ENCODE results near the gene PRR20G.

Gene PRR20G

DNA sequence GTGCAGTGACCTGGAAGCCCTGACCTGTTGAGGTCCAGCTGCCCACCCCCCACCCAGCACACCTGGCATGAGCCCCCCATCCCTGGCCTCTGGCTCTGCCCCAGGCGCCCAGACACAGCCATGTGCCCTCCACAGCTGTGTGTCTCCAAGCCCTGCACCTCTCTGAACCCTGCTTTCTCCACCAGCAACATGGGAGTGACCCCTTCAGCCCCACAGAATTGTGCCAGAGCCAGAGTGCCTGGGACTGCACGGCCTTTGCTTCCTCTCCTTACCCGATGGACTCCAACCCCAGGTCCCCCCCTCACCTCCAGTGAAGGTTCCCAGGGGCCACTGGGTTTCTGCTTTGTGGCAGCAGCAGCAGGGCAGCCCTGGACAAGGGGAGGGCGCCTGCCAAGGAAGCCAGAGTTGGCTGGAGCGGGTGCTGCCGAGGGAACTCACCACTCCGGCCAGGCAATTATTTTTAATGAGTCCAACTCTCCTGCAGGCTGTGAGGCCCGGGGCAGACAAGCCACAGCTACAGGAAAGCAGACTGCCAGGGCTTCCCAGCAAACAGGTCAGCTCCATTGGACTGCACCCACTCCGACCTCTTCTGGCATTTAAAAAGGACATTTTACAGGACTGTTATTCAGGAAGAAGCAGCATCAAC, 24.1 kb downstream of the PRR20G start:
- no peak for DNase-seq (ENCODE audit: low spot score)

DNA sequence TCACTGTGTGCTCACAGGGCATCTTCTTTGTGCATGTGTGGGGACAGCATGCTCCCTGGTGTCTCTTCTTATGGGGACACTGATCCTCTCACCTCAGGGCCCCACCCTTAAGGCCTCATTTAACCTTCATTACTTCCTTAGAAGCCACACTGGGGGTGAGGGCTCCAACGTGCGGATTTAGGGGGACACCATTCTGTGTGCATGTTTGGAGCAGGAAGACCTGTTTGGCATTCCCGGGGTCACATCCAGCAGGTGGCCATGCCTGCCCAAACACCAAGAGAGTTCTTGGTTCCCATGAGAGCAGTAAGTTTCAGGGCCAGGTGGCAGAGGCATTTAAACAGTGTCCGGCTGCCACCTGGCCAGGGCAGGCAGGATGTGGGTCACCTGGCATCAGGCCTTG, 24.8 kb downstream of the PRR20G start:
- no peak for DNase-seq (ENCODE audit: low spot score)

DNA sequence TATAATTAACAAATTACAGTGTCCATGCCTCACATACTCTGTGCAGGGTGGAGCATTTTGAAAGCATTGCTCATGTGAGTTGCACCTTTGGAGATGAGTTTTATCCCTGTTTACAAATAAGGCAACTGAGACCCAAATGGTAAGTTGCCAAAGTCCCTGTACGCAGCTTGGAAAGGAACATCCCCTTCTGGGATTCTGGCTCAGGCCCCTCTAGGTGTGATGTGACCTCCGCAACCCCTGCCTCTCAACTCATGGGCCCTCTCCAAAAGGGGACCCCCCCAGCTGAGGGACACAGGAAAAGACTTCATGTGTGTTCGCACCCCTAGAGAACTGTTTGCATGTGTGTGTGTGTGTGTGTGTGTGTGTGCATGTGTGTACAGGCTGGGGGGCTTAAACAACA, 25.3 kb downstream of the PRR20G start:
- no peak for DNase-seq (ENCODE audit: low spot score)

DNA sequence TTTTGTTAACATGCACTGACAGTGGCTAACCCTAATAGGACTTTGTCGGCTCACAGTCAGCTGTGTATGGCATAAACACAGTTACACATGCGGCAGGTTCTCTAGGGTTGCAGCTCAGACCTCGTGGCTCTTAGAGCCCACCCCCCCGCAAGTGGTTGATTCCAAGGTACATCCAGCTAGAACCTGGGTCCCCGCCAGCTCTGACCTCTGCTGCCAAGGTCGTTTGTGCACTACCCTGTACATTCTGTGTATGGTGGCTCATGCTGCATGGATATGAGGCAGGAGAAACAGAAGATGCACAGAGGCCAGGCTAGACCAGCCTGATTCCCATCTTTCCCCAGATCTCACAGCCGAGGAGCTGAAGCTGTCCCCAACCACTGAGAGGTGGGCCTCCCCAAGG, 25.9 kb downstream of the PRR20G start:
- DNase-seq (ENCODE audit: low spot score) = no peak

- DNase-seq (ENCODE audit: low spot score) = no peak
Observed at GRCh38 chr3:127260826-127261555, 26.9 kb downstream of the PRR20G start.

GRCh38 chr3:127260416-127260815, 27.4 kb downstream of the PRR20G start:
- no peak for DNase-seq (ENCODE audit: low spot score)

GRCh38 chr3:127259882-127260281, 28.0 kb downstream of the PRR20G start:
- DNase-seq (ENCODE audit: low spot score) = no peak

DNA sequence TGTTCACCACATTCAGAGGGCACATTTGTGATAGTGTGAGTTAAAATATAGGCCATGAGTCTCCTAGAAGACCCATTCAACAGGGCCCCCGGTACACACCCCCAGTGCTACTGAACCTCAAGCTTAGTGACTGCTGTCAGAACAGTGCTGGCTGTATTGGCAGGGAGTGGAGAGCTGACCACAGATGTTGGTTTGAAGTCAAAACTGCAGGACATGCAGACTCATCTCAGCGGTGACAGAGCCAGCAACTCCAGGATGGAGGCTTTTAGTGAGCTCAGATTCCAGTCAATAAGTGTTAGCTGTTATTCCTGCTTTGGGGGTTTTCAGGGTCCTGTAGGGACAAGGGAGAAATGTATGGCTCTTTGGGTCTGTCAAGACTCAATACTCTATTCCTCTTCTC, 29.1 kb downstream of the PRR20G start:
- DNase-seq (ENCODE audit: low spot score) = no peak

GRCh38 chr3:127257351-127257750, 30.5 kb downstream of the PRR20G start:
- DNase-seq (ENCODE audit: low spot score) = no peak

GRCh38 chr3:127256733-127257271, 31.0 kb downstream of the PRR20G start:
- DNase-seq (ENCODE audit: low spot score) = no peak

DNA sequence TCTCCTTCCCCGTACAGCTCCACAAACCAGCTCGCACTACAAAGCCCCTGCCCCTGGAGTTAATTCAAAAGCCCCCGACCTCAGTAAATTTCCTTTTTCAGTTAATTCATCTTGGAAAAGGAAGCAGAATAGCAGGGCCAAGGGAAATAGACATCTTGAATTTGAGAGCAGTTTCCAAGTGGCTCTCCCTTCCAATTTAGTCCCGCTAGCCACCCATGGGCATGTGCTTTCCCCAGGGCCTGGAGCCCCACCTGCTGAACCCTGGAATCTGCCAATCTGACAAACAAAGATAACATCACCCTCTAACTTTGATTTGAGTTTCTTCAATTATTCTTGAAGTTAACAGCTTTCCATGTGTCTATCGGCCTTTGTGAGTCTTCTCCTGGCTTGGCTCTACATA, 31.7 kb downstream of the PRR20G start:
- DNase-seq (ENCODE audit: low spot score) = no peak

DNA sequence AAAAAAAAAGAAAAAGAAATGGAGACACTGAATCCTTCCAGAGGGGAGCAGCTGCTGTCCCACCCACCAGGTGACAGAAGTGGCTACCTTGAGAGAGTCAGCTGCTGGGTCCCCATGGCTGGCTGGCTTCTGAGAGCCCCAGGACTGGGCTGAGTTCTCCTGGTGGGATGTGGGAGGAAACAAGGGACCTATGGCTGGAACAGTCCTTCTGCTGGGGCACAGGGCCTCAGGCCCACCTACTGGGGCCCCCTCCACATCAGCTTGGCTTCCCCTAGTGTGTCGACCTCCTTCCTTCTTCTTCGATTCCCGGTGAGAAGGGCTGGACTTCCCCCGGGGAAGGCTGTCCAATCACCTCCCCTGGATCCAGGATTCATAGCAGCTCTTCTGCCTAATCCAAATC, 32.3 kb downstream of the PRR20G start:
- DNase-seq (ENCODE audit: low spot score) = no peak

DNA sequence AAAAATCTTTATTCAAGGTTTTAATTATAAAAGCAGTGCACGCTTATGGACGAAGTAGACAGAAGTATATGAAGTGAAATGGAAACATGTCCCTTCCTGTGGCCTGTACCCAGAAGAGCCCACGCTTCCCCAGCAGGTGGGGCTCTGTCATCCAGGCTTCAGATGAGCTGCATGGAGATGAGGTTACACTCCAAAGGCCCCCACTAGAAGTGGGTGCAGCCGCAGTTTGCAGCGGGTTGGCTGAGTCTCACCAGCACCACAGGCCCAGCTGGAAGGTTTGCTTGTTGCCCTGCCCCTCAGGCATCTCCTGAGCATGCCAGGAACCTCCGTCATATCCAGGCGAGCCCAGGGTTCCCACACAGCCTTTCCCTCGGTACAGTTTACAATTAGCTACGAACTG, 33.1 kb downstream of the PRR20G start:
- DNase-seq (ENCODE audit: low spot score) = no peak

DNA sequence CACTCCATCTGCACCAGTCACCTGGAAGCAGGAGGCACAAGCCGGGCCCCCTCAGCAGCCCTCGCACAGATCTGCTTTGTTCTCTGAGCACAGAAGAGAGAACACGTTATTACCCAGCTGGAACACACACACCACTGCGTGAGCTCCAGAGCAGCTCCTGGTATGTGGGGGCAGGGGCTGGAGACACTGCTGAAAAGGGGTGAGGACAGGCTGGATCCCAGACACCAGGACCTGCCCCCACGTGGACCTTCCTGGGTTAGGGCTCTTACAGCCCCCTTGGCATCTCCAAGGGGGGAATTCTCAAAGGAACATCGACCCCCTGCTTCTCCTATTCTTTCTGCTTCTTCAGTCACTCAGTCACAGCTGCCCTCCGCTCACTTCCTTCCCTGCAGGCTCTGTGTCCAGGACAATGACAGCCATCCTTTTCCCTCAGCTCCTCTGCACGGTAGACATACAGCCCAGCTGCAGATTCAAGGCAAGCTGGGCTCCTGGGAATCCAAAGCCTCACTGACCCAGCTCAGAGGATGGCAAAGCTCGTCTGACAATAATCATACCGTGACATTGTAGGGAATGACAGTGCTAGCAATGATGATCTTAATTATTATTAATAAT, 33.7 kb downstream of the PRR20G start:
- DNase-seq (ENCODE audit: low spot score) = no peak

DNA sequence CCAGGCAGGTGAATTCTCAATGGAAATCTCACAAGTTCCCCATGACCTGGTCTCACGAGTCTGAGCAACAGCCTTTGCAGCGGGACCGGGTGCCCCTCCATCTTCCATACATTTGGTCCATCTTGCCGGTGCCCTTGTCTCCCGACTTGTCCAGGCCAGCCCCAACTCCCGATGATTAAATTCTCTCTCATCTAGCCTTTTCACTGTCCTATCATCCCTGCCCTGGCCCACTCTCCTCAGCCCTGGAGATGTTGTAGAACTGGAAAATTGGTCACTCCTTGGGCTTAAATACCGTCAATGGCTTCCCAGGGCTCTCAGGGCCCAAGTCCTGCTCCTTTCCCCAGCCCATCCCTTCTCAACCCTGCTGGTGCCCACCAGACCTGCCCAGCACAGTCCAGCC, 34.4 kb downstream of the PRR20G start:
- DNase-seq (ENCODE audit: low spot score) = no peak

DNA sequence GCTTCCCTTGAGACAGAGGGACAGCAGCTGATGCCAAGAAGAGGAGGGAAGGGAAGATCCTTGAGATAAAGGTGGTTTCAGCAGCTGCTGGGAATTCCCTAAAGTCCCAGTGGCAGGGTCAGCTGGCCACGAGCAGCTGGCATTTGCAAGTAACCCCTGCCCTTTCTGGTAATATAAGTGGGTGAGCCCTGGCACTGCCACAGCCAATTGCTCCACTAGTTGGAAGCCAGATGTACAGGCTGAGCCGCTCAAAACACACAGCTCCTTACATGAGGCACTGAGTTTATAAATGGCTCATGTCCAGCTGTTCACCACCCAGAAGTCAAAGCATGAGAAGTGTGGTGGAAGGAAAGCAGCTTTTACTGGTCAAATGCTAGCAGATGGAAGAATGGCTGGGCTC, 35.4 kb downstream of the PRR20G start:
- no peak for DNase-seq (ENCODE audit: low spot score)

DNA sequence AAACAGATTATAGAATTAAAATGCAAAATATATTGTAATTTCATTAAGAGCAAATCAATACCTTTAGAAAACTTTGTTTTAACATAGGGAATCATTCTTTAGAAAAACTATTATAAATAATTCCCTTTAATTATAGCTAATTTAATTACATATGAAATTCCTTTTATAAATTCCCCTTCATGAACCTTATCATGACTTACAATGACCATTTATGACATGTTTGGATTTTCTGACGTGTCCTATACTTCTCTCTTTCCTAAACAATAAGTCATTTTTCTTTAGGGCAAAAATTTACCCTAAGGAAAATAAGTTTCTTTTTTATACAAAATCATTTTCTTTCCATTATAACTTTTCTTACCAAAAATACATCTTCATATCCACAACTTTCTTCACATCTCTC, 37.8 kb downstream of the PRR20G start:
- DNase-seq (ENCODE audit: low spot score) = no peak

GRCh38 chr3:127247292-127247691, 40.6 kb downstream of the PRR20G start:
- DNase-seq (ENCODE audit: low spot score) = no peak

- no peak for DNase-seq (ENCODE audit: low spot score)
Observed at GRCh38 chr3:127238602-127239001, 49.2 kb downstream of the PRR20G start.

GRCh38 chr3:127237835-127238234, 50.0 kb downstream of the PRR20G start:
- DNase-seq (ENCODE audit: low spot score) = no peak

DNA sequence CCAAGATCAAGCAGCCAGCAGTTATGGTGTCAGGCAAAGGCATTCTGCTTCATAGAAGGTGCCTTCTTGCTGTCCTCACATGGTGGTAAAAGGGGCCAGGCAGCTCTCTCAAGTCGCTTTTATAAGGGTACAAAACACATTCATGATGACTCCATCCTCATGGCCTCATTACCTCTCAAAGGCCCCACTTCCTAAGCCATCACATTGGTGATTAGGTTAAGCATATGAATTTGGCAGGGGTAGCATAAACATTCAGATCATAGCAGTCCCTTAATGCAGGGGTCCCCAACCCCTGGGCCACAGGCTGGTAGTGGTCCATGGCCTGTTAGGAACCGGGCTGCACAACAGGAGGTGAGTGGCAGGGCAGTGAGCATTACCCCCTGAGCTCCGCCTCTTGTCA, 52.1 kb downstream of the PRR20G start:
- DNase-seq (ENCODE audit: low spot score) = no peak

DNA sequence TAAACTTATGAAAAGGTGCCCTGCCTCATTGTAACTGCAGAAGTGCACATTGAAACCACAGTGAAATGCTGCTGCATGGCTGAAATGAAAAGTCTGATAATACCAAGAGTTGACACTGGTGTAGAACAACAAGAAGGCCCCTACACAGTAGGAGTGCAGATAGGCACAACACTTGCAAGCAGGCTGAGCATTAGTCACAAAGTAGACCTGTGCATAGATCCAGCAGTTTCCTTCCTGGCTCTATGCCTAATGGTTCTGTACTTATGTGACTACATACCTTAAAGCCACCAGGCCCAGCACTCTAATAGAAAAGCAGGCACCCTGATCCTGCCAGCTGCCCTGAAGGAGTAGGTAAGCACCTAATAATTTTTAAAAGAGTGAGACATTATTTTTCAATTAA, 53.1 kb downstream of the PRR20G start:
- DNase-seq (ENCODE audit: low spot score) = no peak

Data from activated CD4-positive, alpha-beta T cell treated with anti-CD3 and anti-CD28 coated beads, Interleukin-2, Interleukin-4, amounts not matched to agents 100 ng/mL and 50 ng/mL, durations not matched to agents 16 hours and 8 hours (primary cell).